ENCODE measurements around the gene LAMA4.

DNA sequence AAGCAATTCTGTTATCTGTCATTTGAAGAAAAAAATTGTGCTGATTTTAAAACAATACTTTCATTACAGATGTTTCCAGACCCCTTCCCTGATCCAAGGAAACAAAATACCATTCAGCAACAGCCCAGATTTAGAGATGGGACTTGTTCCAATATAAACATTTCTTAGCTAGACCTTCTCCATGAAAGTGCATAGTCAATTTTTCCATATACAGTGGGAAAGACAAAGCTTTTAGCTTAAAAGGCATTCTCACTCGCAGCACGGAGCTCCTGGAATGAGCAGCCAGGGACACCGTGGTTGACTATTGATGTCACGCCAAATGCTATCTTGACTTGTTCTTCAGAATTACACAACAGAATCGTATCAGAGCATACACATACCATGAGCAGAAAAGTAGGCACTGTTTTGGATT is 21.5 kb downstream of the LAMA4 start:
- TF ChIP-seq, protein P1, sequence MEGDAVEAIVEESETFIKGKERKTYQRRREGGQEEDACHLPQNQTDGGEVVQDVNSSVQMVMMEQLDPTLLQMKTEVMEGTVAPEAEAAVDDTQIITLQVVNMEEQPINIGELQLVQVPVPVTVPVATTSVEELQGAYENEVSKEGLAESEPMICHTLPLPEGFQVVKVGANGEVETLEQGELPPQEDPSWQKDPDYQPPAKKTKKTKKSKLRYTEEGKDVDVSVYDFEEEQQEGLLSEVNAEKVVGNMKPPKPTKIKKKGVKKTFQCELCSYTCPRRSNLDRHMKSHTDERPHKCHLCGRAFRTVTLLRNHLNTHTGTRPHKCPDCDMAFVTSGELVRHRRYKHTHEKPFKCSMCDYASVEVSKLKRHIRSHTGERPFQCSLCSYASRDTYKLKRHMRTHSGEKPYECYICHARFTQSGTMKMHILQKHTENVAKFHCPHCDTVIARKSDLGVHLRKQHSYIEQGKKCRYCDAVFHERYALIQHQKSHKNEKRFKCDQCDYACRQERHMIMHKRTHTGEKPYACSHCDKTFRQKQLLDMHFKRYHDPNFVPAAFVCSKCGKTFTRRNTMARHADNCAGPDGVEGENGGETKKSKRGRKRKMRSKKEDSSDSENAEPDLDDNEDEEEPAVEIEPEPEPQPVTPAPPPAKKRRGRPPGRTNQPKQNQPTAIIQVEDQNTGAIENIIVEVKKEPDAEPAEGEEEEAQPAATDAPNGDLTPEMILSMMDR (IDR thresholded peaks at IDR 0.05): no peak
- TF ChIP-seq POLR2A (IDR thresholded peaks at IDR 0.05): no peak
